Measurements from ENCODE around the gene HRH2.

Gene HRH2

DNA sequence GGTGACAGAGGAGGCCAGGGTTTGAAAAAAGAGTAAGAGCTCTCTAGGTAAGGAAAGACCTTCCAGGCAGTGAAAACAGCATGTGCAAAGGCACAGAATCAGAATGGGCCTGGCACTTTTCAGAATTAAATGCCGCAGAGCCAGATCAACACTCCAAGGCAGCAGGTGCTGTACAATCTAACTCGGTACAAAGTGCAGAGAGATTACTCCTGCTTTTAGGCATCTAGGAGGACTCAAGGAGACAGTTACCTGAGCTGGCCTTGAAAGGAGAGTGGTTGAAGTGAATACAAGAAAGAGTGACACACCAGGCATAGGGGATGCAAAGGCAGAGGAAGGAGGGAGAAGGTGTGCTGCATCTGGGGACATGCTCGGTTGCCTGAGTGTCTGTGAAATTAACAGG lies 21.5 kb downstream of the HRH2 start:
- DNase-seq: no peak

DNA sequence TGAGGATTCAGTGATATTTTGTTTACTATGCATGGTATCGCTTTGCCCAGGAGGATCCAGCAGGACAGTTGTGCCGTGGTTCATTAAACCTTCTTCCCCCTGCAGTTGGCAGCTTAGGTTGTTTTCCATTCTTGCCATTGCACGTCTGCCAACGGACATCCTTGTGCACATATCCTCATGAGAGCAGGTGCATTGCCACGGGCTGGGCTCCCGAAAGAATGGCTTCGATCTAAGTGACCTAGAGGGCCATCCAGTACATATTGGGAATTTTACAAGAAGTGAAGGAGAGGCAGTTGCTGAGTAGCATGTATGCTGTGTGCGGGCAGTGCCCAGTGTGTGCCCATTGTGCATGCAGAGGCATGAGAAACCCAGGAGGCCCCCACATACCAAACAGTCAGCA lies 22.1 kb downstream of the HRH2 start:
- DNase-seq: peak; percentile 14

DNA sequence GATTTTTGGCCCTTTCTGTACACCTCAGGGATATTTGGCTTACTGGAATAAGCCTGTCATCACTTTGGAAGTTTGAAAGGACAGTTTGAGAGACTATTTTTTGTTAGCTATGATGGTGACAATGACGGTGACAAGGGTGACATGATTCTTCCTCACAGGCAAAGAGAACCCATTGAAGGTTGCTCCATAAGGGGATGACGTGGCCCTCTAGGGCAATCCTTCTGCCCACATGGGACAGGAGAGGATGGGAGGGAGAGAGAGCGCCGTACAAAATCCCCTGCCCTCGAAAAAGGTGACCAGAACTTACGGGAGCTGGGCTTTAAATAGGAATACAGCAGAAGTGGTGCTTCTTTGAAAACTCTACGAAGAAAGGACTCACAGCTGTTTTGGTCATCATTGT lies 22.6 kb downstream of the HRH2 start:
- DNase-seq: no peak

DNA sequence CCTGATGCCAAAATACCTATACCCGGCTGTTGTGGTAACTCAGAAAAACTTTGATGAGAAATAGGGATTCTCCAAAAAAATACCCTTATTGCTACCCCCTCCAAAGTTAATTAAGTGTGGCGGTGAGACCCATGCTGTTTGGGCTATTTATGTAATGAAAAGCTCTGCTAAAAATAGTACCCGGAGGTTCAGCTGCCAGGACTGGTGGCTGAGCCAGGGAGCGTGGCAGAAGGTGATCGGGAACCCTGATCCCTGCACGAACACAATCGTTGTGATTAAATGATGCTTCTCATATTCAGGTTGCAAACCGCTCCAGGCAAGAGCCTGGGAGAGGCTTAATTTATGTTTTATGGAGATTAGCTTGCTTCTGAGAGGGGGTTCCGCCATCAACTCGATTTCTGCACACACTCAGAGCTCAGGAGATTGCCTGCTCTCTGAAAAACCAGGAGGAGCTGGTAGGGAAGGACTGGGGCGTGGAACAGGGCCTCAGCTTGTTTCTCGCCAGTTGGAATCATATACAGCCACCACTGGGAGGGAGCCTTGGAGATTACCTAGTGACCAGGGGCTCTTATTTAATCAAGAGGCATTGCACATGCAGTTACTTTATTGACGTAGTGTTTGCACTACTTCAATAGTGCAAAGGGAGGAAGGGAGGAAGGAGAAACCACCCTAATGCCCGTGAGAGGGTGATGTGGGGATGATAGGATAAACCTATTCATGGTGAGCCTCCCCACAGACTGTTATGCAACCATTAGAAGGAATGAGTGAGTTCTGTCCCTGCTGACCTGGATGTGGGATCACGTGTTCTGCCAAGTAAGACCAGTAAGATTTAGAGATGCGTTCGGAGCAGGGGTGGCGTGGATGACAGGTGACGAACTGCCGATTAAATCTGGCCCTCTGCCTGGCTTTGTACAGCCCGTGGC lies 23.4 kb downstream of the HRH2 start:
- peak; percentile 75 for DNase-seq

DNA sequence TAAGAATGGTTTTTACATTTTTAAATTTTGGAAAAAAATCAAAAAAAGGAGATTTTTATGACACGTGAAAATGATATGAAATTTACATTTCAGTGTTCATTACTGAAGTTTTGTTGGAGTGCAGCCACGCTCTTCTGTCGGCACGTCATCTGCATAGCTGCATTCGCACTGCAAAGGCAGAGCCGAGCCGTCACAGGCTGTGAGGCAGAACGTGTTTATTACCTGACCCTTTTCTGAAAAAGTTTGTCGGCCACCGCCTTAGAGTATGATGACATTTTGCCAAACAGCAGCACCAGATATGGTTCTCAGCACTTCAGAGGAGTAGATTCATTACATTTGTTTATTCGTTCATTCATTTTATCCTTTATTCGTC lies 24.1 kb downstream of the HRH2 start:
- no peak for DNase-seq

DNA sequence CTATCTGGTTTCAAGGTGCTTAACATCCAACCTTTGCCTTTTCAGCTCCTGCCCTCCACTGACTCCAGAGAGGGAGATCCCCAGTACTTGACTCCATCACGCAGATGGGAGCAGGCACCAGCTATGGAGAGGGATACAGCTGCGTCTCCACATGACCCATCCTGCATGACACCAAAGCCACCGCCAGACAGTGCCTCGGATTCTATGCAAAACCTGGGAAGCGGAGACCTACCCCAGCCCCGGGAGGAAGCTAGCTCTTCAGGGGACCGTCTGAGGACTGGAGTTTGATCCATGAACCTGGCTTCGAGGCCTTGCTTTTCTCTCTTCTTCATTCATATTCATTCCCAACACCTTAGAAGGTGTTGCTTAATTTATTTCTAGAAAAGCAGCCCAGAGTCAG lies 24.8 kb downstream of the HRH2 start:
- DNase-seq: no peak

DNA sequence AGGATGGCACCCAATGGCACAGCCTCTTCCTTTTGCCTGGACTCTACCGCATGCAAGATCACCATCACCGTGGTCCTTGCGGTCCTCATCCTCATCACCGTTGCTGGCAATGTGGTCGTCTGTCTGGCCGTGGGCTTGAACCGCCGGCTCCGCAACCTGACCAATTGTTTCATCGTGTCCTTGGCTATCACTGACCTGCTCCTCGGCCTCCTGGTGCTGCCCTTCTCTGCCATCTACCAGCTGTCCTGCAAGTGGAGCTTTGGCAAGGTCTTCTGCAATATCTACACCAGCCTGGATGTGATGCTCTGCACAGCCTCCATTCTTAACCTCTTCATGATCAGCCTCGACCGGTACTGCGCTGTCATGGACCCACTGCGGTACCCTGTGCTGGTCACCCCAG lies 25.4 kb downstream of the HRH2 start:
- no peak for DNase-seq

DNA sequence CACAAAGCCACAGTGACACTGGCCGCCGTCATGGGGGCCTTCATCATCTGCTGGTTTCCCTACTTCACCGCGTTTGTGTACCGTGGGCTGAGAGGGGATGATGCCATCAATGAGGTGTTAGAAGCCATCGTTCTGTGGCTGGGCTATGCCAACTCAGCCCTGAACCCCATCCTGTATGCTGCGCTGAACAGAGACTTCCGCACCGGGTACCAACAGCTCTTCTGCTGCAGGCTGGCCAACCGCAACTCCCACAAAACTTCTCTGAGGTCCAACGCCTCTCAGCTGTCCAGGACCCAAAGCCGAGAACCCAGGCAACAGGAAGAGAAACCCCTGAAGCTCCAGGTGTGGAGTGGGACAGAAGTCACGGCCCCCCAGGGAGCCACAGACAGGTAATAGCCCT lies 26.1 kb downstream of the HRH2 start:
- no peak for DNase-seq

DNA sequence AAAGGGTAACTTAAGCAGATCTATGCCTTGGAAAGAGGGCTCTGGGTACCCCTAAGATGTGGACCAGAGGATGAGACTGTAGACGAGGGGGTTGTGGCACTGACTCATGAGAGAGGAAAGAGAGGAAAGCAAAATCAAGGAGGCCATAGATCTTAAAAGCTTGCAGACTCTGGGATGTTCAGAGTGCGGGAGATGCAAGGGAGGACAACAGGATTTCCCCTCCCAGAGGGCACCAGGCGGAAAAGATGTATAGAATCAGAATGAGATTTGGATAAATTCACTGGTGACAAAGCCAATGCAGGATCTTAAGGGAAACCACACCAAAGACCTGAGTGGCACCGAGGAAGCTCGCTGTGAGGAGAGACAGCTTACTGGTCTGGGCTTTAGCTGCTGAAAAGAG lies 27.1 kb downstream of the HRH2 start:
- DNase-seq: no peak

DNA sequence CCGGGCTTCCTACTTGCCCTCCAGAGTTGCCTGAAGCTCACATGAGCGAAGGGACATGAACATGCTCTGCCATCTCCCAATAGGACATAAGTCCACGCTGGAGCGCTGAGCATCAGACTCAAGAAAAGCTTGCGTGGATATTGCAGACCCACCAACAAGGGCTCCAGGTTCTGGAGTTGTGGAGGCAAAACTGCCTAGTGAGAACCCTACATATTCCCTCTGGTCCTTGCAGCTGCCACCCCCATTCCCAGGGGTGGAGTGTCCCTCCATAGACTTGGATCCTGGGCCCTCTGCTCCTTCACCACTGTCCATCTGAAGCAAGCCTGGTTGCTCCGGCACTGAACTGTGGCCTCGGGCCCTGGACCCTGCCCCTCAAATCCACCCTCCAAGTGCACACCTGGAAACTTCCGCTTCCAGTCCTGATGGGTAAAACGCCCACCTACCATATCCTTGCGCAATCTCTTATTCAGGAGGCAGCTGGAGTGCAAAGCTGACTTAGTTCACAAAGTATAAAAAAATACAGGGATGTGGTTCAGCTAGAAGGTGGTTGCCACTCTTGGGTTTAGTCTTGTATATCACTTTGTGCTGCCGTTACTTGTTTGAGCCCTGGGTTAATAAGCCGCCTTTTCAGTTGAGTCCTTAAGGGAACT lies 28.0 kb downstream of the HRH2 start:
- DNase-seq: no peak

DNA sequence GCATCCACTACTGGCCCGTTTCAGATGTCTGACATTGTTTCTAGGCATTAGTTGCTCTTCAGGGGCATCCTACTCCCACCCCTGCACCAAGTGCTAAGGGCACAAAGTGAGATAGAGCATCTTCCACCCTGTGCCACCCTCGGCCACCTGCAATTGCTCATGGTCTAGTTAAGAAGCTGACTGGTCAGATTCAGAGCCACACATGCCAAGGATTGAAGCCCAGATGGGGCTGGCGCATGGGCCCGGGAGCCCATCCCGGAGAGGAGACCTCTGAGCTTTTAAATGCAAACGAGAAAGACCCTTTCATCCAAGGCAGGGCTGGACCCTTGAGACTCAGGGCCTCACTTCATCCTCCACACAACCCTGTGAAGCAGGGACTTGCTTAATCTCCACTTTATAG lies 28.5 kb downstream of the HRH2 start:
- DNase-seq: no peak

DNA sequence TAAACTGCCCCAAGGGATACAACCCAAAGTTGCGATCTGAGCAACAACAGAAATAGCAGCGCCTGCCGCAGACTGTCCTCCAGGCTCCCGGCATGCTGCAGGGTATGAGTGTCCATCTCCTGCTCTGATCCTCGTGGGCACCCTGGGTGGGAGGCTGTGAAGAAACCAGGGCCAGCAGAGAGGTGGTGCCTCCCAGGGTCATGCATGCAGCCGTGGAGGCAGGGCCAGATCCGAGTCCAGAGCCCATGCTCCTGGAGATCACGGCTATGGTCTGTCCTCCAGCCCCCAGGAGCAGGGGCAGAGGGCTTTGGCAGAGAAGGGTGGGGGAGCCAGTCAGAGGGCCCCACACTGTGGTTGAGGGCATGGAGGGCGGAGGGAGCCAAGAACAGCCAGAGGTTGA lies 29.0 kb downstream of the HRH2 start:
- no peak for DNase-seq

DNA sequence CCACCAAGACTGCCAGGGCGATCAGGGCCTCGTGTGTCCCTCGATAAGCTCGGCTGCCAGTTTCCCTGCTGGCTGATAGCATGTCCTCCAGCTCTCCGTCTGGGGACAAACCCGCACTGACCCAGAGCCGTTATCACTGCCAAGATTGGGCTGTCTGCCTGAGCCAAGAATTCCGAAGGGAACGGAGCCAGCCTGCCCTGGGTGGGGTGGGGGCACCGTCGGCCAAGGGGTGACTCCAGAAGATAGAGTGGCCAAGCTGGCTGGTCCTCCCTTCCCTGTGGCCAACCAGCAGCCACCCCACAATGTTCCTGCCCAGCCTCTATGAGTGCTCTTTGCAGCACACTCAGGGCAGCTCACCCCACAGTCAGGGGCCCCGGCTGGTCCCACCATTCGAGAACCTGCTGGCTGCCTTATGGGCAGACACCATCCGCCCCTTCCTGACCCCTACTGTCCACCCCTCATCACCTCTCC lies 29.4 kb downstream of the HRH2 start:
- no peak for DNase-seq

DNA sequence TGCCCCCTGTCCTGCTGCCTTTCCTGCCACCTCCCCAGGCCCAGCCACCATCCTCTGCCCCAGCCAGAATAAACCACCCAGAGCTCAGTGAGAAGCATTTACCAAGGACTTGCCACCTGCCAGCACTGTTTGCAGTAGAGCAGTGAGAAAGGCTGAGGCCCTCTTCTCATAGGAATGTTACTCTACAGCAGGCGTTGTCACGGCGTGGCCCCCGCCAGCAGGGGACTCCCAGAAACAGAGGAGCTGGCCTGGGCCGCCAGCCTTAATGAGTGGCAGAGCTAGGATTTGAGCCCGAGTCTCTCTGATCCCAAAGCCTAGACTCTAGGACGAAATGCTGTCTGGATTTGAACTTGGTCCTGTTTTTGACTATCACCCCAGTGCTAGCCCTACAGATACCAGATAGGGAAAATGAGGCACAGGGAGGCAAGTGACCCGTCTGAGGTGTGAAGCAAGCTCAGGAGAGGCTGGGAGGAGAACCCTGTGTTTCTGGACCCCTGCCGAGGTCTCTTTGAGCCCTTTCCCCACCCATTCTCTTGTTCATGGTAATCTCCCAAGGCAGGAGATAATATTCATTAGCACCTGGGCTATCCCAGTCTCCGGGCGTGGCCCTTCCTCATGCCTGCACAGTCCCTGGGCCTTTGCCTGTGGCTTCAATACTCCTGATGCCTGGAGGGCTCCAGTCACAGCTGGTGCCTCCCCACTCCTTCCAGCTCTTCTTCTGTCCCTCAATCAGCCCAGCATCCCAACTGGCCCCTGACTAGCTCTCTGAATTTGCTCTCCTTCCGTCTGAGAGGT lies 30.7 kb downstream of the HRH2 start:
- no peak for DNase-seq

DNA sequence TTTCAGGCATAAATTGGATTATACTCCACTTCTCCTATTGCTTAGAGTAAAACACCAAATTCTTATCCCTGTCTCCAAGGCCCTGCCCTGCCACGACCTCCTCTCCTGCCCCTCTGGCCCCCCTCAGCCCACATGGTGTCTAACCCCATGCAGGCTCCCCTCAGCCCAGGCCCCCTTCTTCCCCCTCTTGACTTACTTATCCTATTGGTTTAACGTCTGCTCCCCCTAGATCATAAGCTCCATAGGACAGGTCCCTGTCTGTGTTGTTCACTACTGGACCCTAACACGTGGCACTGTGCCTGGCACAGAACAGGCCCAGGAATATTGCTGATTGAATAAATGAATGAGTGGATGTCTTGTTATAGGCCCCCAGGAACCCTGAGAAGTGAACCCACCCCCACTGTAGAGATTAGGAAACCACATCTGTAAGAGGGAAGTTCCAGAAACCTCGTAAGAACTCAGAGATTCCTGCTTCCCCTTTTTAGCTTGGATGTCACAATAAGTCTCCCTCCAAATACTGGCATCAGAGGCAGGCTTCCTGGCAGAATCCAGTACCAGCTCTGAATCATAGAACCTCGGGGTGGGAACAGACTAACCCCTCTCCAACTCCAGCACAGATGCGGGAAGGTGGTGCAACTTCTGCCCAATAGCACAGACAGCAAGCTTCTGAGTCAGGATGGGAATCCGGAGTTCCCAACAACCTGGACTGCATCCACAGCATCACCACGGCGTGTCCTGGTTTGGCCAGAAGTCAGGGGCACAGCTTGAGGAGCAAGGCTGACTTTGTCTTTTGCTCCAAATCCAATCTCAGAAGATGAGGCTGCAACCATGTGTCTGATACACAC lies 31.5 kb downstream of the HRH2 start:
- no peak for DNase-seq

DNA sequence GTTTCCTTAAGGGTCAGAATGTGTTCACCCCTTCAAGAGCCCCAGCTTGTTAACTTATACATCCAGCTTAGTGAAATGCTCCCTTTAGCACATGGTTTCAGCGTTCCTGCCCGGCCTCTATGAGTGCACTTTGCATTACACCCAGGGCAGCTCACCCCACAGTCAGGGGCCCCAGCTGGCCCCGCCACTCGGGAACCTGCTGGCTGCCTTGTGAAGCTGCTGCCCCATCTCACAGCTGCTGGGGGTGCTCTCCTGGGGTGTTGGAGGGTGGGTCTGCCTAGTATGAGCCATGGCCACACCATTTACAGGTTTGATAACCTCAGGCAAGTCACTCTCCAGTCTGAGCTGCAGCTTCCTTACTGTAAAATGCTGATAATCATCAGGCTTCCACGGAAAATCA lies 32.2 kb downstream of the HRH2 start:
- DNase-seq: no peak

DNA sequence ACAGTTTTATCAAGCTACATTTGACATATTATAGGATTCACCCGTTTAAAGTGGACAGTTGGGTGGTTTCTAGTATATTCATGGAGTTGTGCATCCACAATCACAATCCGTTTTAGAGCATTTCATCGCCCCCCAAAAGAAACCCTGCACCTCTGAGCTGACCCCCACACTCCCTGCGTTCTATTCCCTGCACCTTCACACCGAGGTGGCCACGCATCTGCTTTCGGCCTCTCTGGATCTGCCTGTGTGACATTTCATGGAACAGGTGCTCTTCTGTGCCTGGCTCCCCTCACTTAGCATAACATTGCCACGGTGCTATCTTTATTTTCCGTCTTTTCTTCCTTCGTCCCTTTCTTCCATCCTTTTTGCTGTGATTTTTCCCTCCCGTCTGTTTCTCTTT lies 32.7 kb downstream of the HRH2 start:
- no peak for DNase-seq

DNA sequence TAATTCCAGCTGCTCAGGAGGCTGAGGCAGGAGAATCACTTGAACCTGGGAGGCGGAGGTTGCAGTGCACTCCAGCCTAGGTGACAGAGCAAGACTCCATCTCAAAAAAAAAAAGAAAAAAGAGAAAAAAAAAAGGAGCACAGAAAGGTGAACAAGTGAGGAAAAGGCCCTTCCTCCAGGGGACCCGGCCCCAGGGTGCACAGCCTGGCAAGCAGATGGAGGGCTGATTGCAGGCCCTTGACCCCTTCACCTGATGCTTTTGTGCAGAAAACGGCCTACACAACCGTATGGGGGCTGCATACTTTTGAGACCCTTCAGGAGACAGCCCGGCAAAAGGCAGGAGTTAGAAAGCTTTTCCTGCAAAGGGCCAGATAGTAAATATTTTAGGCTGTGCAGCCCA lies 33.9 kb downstream of the HRH2 start:
- no peak for DNase-seq

DNA sequence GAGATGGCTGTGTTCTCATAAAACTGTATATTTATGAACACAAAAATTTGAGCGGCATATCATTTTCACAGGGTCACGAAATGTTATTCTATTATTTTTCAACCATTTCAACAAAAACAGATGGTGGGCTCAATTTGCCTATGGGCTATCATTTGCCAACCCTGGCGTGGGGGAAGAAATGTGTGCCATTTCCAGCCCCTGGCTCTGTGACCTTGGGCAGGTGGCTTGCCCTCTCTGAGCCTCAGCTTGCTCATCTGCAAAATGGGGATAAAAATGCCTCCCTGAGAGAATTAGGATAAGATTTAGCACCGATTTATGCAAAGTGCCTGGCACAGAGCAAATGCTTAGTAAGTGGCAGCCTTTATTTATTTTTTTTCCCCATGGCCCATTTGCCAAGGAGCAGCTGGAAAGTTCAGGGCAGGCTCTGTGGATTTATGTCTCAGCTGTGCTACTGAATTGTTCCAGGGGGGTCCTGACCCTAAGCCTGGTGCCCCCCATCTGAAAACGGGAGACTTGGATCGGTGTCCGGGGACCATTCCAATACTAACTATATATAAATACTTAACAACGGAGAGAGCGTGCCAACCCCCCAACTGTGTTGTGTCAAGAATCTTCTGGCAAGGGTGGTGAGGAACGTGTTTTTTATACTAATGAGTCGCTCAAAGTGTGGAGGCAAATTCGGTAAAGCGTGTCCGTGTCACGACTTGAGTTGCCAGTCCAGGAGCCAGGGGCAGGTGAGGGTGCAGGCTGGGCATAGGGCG lies 34.5 kb downstream of the HRH2 start:
- no peak for DNase-seq

DNA sequence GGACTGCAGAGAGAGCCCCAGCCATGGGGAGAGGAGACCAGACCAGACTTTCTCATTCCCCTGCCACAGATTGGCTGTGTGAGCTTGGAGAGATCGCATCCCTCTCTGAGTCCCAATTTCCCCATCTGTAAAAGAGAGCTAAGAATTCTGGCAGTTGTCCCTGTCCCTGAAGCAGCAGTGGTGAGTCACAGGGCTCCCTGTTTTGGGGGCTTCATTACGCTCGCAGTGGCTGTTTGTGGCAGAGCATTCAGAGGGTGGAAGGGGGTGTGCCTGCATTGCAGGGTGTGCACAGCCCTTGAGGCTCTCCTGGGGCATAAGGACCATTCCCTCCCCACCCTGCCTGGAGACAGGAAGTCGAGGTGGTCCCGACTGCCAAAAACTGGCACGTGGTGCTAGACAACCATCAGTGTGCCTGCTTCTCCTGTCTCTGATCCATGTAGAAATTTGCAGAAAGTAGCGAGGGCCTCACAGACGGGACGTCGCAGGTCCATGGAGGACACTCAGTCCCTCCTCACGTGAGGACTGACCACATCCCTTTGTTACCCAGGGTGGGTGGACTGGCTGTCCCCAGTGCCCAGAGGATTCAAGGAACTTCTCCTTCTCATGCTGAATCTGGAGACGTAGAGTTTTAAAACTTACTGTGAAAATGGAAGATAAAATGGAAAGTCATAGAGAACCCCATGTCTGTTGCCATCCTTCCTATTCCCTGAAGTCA lies 35.3 kb downstream of the HRH2 start:
- no peak for DNase-seq

DNA sequence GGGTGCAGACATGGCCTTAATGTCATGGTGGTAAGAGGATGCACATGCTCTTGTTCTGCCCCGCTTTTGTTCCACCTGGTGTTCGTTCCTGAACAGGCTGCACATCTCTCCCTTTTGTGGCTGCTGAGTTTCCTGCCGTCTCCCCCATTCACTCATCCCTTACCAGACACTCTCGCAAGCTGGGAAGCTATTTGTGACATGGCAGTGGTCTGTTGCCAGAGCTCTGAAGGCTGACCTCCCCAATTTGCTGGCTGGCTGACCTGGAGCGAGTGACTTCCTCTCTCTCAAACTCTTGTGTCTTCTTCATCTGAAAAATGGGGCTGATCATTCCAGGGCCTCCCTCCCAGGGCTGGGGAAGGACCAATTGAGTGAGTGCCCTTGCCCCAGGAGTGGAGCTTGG lies 35.9 kb downstream of the HRH2 start:
- no peak for DNase-seq

All from NCI-H345 (cell line).